ENCODE measurements around the gene DHRS4L2. TPM values are rescaled to one million over a fixed set of nuclear protein-coding genes. Genes with fewer than 3 reads are reported as not detected.

Gene DHRS4L2
- total RNA-seq, 1 experiment from 2014 or later = 12.2 TPM

- peak; percentile 97 for DNase-seq
- Histone ChIP-seq H3K36me3 (replicated peaks; ENCODE audit: control insufficient read depth, insufficient read depth, low read length) (no peaks in the 10 kb centered on the region; the same call in 1 of the 2 replicates), H3K27me3 (ENCODE audit: control insufficient read depth, insufficient read depth, low read length) (peaks cover 3% of the 10 kb centered on the region; the same call in 1 of the 2 replicates), H3K4me3 (ENCODE audit: insufficient read depth, low read depth, low read length) (peak within 1 kb of the TSS; percentile 84)
These were observed 63.3 kb downstream of the DHRS4L2 start, which contains the start of gene CARMIL3 for GRCh38 chr14:24051789-24052655. CARMIL3 (plus strand) TSS chr14:24052009; CDS start chr14:24052154, 145 bp downstream.

GRCh38 chr14:24052656-24053547, 64.2 kb downstream of the DHRS4L2 start:
- H3K4me3 ChIP-seq (ENCODE audit: insufficient read depth, low read depth, low read length) = no peak overlapping the region

GRCh38 chr14:24053548-24054323, 65.0 kb downstream of the DHRS4L2 start:
- DNase-seq = peak; percentile 22
- Histone ChIP-seq H3K4me3 (ENCODE audit: insufficient read depth, low read depth, low read length) (no peak overlapping the region), H3K27me3 (ENCODE audit: control insufficient read depth, insufficient read depth, low read length) (peaks cover 3% of the 10 kb centered on the region; the same call in 1 of the 2 replicates), H3K36me3 (replicated peaks; ENCODE audit: control insufficient read depth, insufficient read depth, low read length) (no peaks in the 10 kb centered on the region; the same call in 1 of the 2 replicates)

More at GRCh38 chr14:24052656-24053547, 64.2 kb downstream of the DHRS4L2 start:
- Histone ChIP-seq H3K27me3 (ENCODE audit: control insufficient read depth, insufficient read depth, low read length) (peaks cover 3% of the 10 kb centered on the region; the same call in 1 of the 2 replicates), H3K36me3 (replicated peaks; ENCODE audit: control insufficient read depth, insufficient read depth, low read length) (no peaks in the 10 kb centered on the region; the same call in 1 of the 2 replicates)
- DNase-seq = peak; percentile 24

- DNase-seq = peak; percentile 26
- no peak overlapping the region for H3K4me3 ChIP-seq (ENCODE audit: insufficient read depth, low read depth, low read length)
- H3K36me3 ChIP-seq (replicated peaks; ENCODE audit: control insufficient read depth, insufficient read depth, low read length) = no peaks in the 10 kb centered on the region; the same call in 1 of the 2 replicates
- peaks cover 3% of the 10 kb centered on the region; the same call in 1 of the 2 replicates for H3K27me3 ChIP-seq (ENCODE audit: control insufficient read depth, insufficient read depth, low read length)
These were observed 65.6 kb downstream of the DHRS4L2 start for GRCh38 chr14:24054324-24054641.

GRCh38 chr14:24054646-24055045, 65.9 kb downstream of the DHRS4L2 start:
- peaks cover 3% of the 10 kb centered on the region; the same call in 1 of the 2 replicates for H3K27me3 ChIP-seq (ENCODE audit: control insufficient read depth, insufficient read depth, low read length)
- DNase-seq = no peak
- H3K4me3 ChIP-seq (ENCODE audit: insufficient read depth, low read depth, low read length) = no peak overlapping the region
- no peaks in the 10 kb centered on the region; the same call in 1 of the 2 replicates for H3K36me3 ChIP-seq (replicated peaks; ENCODE audit: control insufficient read depth, insufficient read depth, low read length)

Other genes starting within 250 kb of the DHRS4L2 start
- gene DHRS4, start 35.2 kb upstream of the DHRS4L2 start, total RNA-seq (2014; rRNA removed; shearing (Covaris generic)) = 13.9 and 18.9 TPM in 2 replicates
- 2.3 and 6.5 TPM in 2 replicates for gene CARMIL3, start 63.1 kb downstream of the DHRS4L2 start, total RNA-seq (2014; rRNA removed; shearing (Covaris generic))
- gene CPNE6, start 82.6 kb downstream of the DHRS4L2 start, total RNA-seq (2014; rRNA removed; shearing (Covaris generic)) = 0.04 TPM in 1 of 2 replicates, not detected in the other
- 73.7 and 80.1 TPM in 2 replicates for gene PCK2, start 105.4 kb downstream of the DHRS4L2 start, total RNA-seq (2014; rRNA removed; shearing (Covaris generic))
- gene DCAF11, start 125.8 kb downstream of the DHRS4L2 start, total RNA-seq (2014; rRNA removed; shearing (Covaris generic)) = 70.4 and 90.1 TPM in 2 replicates
- 0.87 and 2.1 TPM in 2 replicates for gene NRL, start 126.0 kb downstream of the DHRS4L2 start, total RNA-seq (2014; rRNA removed; shearing (Covaris generic))
- gene FITM1, start 141.7 kb downstream of the DHRS4L2 start, total RNA-seq (2014; rRNA removed; shearing (Covaris generic)) = not detected in 2 replicates
- gene PSME1, start 147.3 kb downstream of the DHRS4L2 start, total RNA-seq (2014; rRNA removed; shearing (Covaris generic)) = 46.9 and 49.3 TPM in 2 replicates
- 25.7 and 35.9 TPM in 2 replicates for gene EMC9, start 152.7 kb downstream of the DHRS4L2 start, total RNA-seq (2014; rRNA removed; shearing (Covaris generic))
- 129 and 134 TPM in 2 replicates for gene PSME2, start 157.7 kb downstream of the DHRS4L2 start, total RNA-seq (2014; rRNA removed; shearing (Covaris generic))
- gene RNF31, start 158.6 kb downstream of the DHRS4L2 start, total RNA-seq (2014; rRNA removed; shearing (Covaris generic)) = 67.7 and 75.0 TPM in 2 replicates
- 8.1 and 11.2 TPM in 2 replicates for gene IRF9, start 172.3 kb downstream of the DHRS4L2 start, total RNA-seq (2014; rRNA removed; shearing (Covaris generic))
- 5.6 and 5.9 TPM in 2 replicates for gene REC8, start 183.2 kb downstream of the DHRS4L2 start, total RNA-seq (2014; rRNA removed; shearing (Covaris generic))
- gene IPO4, start 199.9 kb downstream of the DHRS4L2 start, total RNA-seq (2014; rRNA removed; shearing (Covaris generic)) = 139 and 149 TPM in 2 replicates
- 27.4 and 35.2 TPM in 2 replicates for gene TM9SF1, start 206.5 kb downstream of the DHRS4L2 start, total RNA-seq (2014; rRNA removed; shearing (Covaris generic))
- not detected in 2 replicates for gene TSSK4, start 216.8 kb downstream of the DHRS4L2 start, total RNA-seq (2014; rRNA removed; shearing (Covaris generic))
- gene CHMP4A, start 224.6 kb downstream of the DHRS4L2 start, total RNA-seq (2014; rRNA removed; shearing (Covaris generic)) = 17.6 and 20.8 TPM in 2 replicates
- 18.6 and 23.6 TPM in 2 replicates for gene MDP1, start 227.1 kb downstream of the DHRS4L2 start, total RNA-seq (2014; rRNA removed; shearing (Covaris generic))
- gene NEDD8, start 243.4 kb downstream of the DHRS4L2 start, total RNA-seq (2014; rRNA removed; shearing (Covaris generic)) = 195 and 203 TPM in 2 replicates
- 81.6 and 104 TPM in 2 replicates for gene GMPR2, start 244.0 kb downstream of the DHRS4L2 start, total RNA-seq (2014; rRNA removed; shearing (Covaris generic))